GM18870 (cell line): ENCODE results near the gene BRCA1.
"Not testable (repeated sequence)": the region's sequence is repeated elsewhere in the genome, so short reads cannot be mapped to it uniquely, and the experiment has no call there.

Experiments used
- ATAC-seq: cut with Tn5 transposase; IDR thresholded peaks from one replicate; pipeline ENCODE4 v1.9.1; 2021; ENCODE audit warnings: moderate library complexity; ENCODE audit not compliant: unreplicated experiment

Gene BRCA1

DNA sequence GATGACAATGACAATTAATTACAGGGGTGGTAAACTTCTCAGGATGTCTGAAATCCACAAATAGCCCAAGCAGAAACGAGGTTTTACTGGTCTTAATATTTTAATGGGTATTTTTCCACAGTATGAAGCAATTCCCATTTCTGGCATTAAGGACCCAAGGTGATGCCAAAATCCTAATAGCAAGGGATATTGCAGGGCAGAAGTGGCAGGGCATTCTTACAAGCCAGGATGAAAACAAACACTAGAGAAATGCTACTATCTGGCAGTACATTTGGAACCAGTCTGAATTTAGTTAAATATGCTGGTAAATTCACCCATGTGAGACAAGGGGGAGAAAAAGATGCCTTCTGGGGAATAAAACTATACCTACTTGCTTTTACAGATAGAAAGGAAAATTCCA lies 54.9 kb downstream of the BRCA1 start:
- no peak for ATAC-seq

DNA sequence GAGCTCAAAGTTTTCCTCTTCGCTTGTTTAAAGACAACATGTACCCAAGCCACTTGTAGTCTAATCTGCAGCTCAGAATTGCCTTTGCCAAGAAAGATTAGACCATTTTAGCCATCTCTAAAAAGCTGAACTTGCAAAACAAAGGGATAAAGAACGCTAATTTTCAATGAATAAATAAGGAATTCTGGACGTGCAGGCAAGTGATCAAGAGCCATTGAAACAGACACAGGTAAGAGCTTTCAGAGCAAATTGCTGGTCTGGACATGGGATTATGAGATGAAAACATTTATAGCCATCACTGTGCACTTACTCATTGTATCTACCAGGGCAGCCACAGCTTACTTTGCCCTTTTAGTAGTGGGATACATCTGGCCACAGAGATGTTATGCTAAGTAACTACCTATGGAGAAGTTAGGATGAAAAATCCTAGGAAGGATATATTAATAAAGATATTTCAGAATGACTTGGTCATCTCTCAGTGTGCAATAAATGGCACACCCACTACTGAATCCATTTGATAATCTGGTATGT lies 55.7 kb downstream of the BRCA1 start:
- ATAC-seq, result no peak

DNA sequence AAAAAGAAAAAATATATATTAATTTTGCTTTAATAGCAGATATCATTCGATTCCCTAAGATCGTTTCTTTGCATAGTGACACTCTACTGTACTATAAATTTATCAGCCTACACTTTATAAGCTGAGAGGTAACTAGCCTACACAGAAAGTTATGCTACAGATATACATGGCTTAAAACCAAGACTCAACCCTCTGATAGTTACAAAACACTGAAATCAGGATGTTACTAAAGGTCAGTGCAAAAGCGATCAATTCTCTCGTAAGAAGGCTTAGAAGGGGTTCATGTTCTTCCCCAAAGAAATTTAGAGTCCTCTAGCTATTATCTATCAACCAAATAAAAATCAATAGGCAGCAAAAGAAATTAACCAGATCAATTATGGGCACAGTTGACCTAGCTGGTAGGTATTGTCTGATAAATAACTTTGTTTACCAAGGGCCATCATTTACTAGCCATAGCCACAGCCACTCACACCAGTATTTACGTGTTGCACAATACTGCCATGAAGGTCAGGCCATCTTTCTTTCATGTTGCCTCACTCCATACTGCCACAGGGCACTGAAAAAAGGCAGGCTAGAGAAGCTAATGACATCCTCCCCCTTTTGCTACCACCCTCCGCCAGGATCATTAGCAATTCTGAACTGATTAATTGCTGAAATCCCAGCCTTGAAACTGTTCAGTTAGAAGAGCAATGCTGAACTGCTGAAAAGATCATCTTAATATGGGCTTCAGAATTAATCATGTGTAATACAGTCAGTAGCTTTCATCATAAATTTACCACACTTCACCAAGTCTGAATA lies 56.4 kb downstream of the BRCA1 start:
- ATAC-seq, result no peak

DNA sequence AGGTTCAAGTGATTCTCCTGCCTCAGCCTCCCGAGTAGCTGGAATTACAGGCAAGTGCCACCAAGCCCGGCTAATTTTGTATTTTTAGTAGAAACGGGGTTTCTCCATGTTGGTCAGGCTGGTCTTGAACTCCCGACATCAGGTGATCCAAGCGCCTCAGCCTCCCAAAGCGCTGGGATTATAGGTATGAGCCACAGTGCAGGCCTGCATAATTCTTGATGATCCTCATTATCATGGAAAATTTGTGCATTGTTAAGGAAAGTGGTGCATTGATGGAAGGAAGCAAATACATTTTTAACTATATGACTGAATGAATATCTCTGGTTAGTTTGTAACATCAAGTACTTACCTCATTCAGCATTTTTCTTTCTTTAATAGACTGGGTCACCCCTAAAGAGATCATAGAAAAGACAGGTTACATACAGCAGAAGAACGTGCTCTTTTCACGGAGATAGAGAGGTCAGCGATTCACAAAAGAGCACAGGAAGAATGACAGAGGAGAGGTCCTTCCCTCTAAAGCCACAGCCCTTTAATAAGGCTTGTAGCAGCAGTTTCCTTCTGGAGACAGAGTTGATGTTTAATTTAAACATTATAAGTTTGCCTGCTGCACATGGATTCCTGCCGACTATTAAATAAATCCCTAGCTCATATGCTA lies 62.1 kb downstream of the BRCA1 start:
- ATAC-seq, result no peak

DNA sequence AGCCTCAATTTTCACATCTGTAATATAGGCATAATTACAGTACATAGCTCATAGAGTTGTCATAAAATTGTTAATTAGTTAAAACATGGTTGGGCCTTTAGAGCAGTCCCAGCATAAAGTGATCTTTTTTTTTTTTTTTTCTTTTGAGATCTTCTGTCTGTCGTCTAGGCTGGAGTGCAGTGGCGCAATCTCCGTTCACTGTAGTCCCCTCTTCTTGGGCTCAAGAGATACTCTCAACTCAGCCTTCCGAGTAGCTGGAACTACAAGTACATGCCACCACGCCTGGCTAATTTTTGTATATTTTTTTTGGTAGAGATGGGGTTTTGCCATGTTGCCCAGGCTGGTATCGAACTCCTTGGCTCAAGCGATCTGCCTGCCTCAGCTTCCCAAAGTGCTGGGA lies 69.1 kb downstream of the BRCA1 start:
- ATAC-seq, result no peak

DNA sequence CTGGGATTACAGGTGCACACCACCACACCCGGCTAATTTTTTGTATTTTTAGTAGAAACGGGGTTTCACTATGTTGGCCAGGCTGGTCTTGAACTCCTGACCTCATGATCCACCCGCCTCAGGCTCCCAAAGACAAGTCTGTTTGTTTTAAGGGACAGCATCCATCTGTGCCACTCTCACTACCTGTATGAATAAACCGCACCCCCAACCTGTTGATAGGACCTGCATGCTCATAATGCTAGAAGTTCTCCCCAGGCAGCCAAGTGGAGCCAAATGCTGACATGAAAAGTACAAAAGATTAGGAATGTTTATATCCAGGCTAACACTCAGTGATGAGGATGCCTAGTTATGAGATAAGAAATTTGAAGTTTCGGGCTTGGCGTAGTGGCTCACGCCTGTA lies 72.2 kb downstream of the BRCA1 start:
- ATAC-seq, result not testable (repeated sequence)

DNA sequence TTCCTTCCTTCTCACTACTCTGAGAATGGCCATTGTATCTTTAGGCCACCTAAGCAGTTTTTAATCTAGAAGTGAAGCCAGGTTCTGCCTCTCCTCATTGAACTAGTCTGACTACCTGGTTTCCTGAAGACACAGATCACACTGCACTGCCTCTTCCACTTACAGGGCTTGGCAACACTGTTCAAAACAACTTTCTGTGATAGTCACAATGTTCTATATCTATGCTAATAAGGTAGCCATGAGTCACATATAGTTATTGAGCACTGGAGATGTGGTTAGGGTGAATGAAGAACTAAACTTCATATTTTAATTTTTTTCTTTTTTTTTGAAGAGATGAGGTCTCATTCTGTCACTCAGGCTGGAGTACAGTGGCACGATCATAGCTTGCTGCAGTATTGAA lies 73.2 kb downstream of the BRCA1 start:
- ATAC-seq, result no peak

DNA sequence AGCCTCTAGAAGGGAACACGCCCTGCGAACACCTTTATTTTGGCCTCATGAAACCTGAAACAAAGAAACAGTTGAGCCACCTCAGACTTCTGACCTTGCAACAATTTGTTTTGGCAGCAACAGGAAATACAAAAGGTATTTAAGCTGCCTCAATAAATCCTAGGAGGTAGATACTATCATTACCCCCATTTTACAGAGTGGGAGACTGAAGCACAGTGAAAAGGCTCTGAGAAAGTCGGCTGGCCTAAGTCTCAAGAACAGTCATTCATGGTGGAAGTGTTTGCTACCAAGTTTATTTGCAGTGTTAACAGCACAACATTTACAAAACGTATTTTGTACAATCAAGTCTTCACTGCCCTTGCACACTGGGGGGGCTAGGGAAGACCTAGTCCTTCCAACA lies 81.1 kb downstream of the BRCA1 start:
- no peak for ATAC-seq

DNA sequence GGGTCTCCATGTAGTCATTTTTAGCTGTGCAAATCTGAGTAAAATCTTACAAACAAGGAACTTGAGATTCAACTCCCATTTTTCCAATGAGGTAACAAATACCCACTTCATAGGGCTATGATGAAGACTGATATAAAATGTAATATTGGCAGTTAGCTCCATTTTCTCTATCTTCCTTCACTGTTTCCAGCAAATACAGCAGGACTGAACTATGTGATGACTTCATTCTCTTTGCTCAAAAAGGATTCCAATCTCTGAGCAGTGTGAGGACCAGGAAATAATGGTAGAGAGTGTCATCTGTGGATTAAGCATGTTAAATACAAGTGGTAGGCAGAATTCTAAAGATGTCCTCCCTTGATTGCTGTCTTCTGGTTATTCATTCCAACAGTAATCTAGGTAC lies 81.9 kb downstream of the BRCA1 start:
- no peak for ATAC-seq

DNA sequence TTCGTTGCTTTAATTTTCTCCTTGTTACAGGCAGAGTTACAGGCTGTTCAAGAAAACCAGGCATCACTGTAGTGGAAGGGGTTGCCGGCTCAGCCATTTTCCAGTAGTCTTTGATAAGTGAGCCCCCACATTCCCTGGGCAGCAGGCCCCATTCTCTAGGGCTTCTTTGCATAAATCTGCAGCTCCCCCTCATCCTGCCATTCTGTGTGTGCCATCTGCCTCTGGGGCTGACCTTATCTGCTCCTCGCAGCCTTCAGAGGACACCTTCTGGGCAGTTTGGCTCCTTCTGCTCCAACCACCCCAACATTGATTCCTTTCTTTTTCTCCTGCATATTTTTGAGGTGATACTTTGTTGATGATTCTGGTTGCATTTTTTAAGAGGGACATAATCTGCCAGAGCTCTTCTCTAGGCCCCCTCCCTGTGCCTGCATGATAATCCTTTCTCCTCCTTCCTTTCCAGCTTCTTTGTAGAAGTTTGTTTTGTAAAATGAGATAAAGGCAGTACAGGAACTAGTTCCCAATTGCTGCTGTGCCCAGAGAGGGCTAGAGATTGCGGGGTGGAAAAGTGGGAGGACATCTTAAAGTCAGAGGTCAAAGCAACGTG lies 83.0 kb downstream of the BRCA1 start:
- ATAC-seq, result no peak

DNA sequence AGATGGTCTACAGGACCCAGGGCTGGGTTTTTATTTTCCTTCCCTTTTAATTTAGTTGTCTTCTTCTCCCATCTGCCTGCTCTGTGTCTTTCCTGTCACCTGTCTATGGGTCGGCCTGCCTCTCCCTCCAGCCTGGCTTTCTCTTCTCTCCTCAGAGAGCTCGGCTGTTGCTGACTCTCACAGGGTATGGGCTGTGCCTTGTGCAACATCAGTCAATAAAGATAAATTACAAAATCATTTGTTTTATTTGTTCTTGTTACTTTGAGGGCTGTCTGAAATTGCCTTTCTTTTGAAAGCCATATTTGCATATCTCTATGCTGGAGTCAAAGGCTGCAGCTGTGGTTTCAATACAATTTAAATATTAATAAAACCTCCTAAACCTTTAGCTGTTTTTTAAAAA lies 84.5 kb downstream of the BRCA1 start:
- no peak for ATAC-seq

DNA sequence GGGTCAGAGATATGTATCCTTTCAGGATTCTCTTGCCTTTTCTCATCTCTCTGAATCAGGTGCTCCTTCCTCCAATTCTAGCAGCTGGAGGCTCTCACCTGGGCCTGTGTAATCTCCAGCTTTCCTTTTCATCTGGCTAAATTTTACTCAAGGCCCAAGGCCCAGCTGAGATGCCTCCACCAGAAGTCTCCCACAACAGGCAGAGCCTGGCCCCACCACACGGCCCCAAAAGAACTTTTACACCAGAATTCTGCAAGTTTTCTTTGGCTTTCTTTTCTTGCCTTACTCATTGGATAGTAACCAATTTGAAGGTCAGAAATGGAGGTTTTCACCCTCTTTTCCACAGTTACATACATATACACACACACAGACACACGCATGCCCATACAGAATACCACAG lies 85.5 kb downstream of the BRCA1 start:
- ATAC-seq, result no peak

DNA sequence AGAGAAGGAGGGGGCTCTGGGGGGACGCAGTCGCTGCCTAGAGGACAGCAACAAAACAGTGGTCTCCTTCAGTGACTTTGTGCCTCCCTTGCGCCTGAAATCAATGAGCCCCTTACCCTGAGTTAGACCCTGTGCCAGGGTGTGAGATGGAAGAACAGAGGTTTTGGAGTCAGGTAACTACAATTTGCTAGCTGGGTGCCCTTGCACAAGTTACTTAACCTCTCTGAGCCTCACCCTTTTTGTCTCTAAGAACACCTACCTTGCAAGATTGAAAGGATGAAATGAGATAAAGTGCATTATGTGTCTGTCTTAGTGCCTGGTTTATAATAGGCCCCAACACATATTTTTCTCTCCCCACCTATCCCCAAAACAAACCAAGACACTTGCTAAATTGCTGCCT lies 90.3 kb downstream of the BRCA1 start:
- ATAC-seq, result no peak

DNA sequence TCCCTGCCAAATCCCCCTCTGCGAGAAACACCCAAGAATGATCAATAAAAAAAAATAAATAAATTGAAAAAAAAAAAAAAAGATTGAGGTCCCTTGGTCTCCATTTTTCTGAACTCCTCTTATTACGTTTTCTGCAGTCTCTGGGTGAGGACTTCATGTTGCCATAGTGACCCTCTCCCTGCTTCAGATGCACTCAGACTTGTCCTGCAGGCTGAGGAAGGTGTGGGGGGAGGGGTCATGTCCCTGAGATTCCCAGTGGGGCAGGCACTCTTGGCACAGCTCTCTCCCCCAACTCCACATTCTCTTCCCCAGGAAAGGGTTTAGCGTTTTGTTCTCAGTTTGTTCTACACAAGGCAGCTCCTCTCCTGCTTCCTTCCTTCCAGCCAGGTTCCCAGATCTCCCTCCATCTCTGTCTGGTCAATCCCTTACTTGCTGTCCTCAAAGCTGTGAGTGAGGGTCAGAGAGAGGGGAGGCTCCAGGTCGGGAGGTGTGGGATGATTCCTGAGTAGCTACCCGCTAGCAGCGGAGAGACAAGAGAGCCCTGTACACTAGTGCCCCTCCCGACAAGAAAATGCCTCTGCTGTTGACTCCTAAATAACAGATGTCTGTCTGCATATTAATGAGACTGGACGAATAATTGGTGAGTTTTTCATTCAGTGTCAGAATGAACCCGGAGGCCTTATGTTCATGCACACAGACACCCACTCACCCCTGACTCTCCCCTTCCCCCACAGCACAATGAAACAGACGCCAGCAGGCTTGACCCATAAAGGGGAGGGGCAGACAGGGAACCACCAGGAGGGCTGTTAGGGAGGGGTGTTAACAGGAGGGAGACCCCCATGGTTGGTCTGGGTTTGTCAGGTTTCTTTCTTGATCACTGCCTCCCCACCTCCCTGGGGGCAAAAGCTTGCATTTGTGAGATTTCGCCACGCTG lies 90.9 kb downstream of the BRCA1 start:
- no peak for ATAC-seq

DNA sequence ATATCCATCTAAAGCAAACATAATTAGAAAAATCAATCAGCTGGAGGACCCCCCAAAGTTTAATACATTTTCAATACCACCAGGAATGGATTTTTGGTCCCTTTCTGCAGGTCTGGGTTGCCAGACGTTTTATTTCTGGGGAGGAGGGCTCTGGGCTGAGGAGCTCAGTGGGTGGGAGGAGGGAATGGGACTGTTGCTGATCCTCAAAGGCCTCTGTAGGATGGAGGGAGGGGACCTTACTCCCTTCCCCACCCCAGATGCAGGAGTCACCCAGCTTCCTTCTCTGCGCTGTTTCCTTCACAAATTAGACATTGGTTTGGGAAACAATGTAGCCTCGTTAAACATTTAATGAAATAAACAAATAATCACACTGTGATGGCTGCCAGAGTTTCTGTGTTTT lies 93.5 kb downstream of the BRCA1 start:
- no peak for ATAC-seq

DNA sequence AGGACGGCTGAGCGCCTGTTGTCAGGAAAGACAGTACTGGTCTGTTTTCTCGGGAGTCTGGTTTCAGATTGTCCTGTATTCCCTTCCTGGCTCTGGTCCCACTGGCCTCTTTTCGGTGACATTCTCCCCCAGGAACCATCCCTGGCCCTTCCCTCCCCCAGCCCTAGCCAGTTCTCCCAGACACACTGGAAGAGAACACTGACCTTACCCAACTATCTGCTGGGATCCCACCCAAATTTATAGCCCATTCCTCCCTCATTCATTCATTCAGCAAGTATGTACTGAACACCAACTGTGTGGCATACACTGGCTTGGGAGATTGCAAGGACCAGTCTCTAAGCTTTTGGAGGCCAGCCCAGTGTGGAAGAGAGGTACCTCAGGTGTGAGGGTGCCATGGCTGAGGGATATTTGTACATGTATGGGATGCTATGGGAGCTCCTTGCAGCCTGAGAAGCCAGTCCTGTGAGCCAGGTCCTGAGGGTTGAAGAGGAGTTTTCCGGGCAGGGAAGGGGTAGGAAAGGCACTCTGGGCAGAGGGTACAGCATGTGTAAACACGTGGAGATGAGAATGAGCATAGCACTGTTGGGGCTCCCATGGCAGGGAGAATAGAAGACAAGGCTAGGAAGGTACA lies 94.9 kb downstream of the BRCA1 start:
- no peak for ATAC-seq

DNA sequence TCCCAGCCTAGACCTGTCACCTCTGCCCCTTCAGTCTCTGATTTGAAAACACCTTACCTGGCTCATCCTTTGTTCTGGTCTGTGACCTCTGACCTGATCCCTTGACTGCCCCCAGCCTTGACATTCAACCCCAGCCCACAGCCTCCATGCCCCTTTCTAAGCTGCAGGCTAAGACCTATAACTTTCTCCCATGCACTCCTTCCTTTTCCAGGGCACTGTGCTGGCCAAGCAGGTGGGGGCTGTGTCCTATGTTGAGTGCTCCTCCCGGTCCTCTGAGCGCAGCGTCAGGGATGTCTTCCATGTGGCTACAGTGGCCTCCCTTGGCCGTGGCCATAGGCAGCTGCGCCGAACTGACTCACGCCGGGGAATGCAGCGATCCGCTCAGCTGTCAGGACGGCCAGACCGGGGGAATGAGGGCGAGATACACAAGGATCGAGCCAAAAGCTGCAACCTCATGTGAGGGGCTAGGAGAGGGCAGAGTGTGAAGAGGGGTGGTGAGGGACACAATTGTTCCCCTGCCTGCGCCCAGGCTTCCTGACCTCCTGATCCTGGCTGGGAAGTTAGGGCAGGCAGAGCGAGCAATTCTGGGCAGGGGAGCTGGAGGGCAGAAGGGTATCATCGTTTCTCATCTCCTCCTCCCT lies 96.8 kb downstream of the BRCA1 start:
- ATAC-seq, result no peak

DNA sequence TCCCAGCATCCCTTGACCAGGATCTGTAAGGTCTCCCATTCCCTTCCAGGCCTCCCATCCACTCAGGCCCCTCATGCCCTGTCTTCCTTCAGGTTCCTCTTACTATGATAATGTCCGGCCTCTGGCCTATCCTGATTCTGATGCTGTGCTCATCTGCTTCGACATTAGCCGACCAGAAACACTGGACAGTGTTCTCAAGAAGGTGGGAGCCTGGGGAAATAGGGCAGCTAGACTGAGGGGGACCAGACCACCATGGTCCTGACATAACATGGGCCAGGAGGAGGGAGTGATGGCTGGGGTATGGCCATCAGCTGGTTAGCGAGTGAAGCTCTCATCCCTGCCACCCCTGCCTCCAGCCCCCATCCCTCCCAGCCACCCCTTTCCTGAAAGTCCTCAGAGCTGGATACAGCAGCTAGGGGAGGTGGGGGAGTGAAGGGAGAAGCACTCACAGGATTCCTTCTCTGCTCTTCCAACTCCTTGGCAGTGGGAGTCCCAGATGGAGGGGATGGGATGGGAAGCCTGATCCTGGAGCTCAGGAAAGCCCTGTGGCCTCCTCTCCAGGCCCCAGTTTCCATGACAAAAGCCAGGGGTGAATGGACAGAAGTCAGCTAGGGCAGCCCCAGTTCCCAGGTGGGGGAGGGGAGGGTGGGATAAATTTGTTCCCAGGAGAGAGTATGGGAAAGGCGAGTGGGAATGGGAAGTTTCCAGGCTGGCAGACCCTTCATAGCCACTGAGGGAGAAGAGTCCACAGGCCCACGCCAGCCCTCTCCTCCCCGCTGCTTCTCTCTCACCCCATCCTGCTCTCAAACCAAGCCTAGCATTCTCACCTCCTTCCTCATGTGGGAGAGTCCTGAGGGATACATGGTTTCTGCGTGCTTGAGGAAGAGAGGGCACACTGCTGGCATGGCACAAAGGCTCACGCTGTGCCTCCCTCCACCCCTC lies 97.8 kb downstream of the BRCA1 start:
- ATAC-seq, result no peak

DNA sequence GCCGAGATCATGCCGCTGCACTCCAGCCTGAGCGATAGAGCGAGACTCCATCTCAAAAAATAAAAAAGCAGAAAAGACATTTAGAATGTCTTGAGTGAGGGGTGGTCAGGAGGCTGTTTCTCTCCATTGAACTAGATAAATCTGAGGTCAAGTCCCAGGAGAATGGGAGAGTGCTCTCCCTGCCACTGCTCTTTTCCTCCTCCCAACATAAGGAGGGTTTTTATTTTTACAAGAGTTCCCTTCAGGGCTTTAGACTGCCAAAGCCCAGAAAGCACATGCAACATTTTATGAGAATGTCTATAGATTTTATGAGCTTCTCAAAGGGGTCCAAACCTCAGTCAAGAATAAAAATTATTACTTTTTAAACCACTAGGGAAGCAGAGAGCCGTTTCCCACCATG lies 98.6 kb downstream of the BRCA1 start:
- no peak for ATAC-seq
